ENCODE measurements around the gene PRSS57. TPM values are rescaled to one million over a fixed set of nuclear protein-coding genes. Genes with fewer than 3 reads are reported as not detected.

Gene PRSS57
- polyA plus RNA-seq, 1 donor (not counting 4 experiments of a cell fraction or from before 2014, with no cell fraction given) = not detected

- DNase-seq (ENCODE audit: low read depth, low spot score) (no peak), FAIRE-seq (no peak)
- peak overlapping the region; percentile 86 for H3K9ac ChIP-seq (ENCODE audit: control insufficient read depth, extremely low read depth, insufficient read depth, low read length)
Measured at GRCh38 chr19:662207-662961, 32.9 kb downstream of the PRSS57 start.

GRCh38 chr19:661427-662196 is 33.6 kb downstream of the PRSS57 start:
- Histone ChIP-seq H2AFZ (ENCODE audit: control insufficient read depth, low read length) (no peak overlapping the region), H3K4me3 (ENCODE audit: control insufficient read depth in 2 of 3, extremely low read depth in 1 of 3, insufficient read depth in 2 of 3, low read depth in 1 of 3, low read length in 3 of 3) (peak overlapping the region; percentile 84 to 96 (median 85)), H3K9me3 (ENCODE audit: control insufficient read depth, low read depth, low read length) (no peaks in the 10 kb centered on the region), H3K27ac (ENCODE audit: control insufficient read depth, insufficient read depth, low read length) (peak overlapping the region; percentile 96), H3K79me2 (ENCODE audit: control insufficient read depth, insufficient read depth, low read length) (peaks cover 64% of the 10 kb centered on the region), H3K9ac (ENCODE audit: control insufficient read depth, extremely low read depth, insufficient read depth, low read length) (peak overlapping the region; percentile 86), H3K4me1 (ENCODE audit: control insufficient read depth, extremely low read depth, insufficient read depth, low read length) (peaks cover 48% of the 10 kb centered on the region), H4K20me1 (ENCODE audit: control insufficient read depth, extremely low read depth, insufficient read depth, low read length) (peaks cover 46% of the 10 kb centered on the region), H3K36me3 (ENCODE audit: control insufficient read depth in 2 of 2, extremely low read depth in 1 of 2, insufficient read depth in 2 of 2, low read length in 2 of 2) (peaks cover 9 to 10% of the 10 kb centered on the region in 2 experiments), H3K9me1 (ENCODE audit: control insufficient read depth, extremely low read depth, insufficient read depth, low read length) (peaks cover 6% of the 10 kb centered on the region), H3K4me2 (ENCODE audit: control insufficient read depth, extremely low read depth, insufficient read depth, low read depth, low read length) (peak overlapping the region; percentile 99), H3K27me3 (ENCODE audit: control insufficient read depth, extremely low read depth, insufficient read depth, low read length) (no peaks in the 10 kb centered on the region)
- dilution Hi-C loops (cut with MboI; ENCODE audit: extremely low pct_ligation_motif_present, low sequenced_read_pairs) = no loop called here
- no peak for TF ChIP-seq EZH2 (IDR thresholded peaks at IDR 0.05; ENCODE audit: low read length)
- peak; percentile 56 for FAIRE-seq
- no peak for DNase-seq (ENCODE audit: low read depth, low spot score)

More at GRCh38 chr19:662207-662961, 32.9 kb downstream of the PRSS57 start:
- peaks cover 56% of the 10 kb centered on the region for H3K79me2 ChIP-seq (ENCODE audit: control insufficient read depth, insufficient read depth, low read length)
- dilution Hi-C loops (cut with MboI; ENCODE audit: extremely low pct_ligation_motif_present, low sequenced_read_pairs) = no loop called here
- peaks cover 9% of the 10 kb centered on the region in 2 experiments for H3K36me3 ChIP-seq (ENCODE audit: control insufficient read depth in 2 of 2, extremely low read depth in 1 of 2, insufficient read depth in 2 of 2, low read length in 2 of 2)
- no peaks in the 10 kb centered on the region for H3K9me3 ChIP-seq (ENCODE audit: control insufficient read depth, low read depth, low read length)
- no peak overlapping the region for H2AFZ ChIP-seq (ENCODE audit: control insufficient read depth, low read length)
- no peak for TF ChIP-seq CTCF (optimal IDR thresholded peaks at IDR 0.05 in 1 of 3, IDR thresholded peaks at IDR 0.05 in 1 of 3, conservative IDR thresholded peaks at IDR 0.05 in 1 of 3; ENCODE audit: extremely low read depth in 1 of 3, insufficient read depth in 2 of 3, low read length in 3 of 3)
- TF ChIP-seq EZH2 (IDR thresholded peaks at IDR 0.05; ENCODE audit: low read length) = no peak
- peak overlapping the region; percentile 96 for H3K27ac ChIP-seq (ENCODE audit: control insufficient read depth, insufficient read depth, low read length)
- peaks cover 39% of the 10 kb centered on the region for H4K20me1 ChIP-seq (ENCODE audit: control insufficient read depth, extremely low read depth, insufficient read depth, low read length)
- H3K9me1 ChIP-seq (ENCODE audit: control insufficient read depth, extremely low read depth, insufficient read depth, low read length) = peaks cover 6% of the 10 kb centered on the region
- peak overlapping the region; percentile 84 to 96 (median 85) for H3K4me3 ChIP-seq (ENCODE audit: control insufficient read depth in 2 of 3, extremely low read depth in 1 of 3, insufficient read depth in 2 of 3, low read depth in 1 of 3, low read length in 3 of 3)
- H3K4me1 ChIP-seq (ENCODE audit: control insufficient read depth, extremely low read depth, insufficient read depth, low read length) = peaks cover 48% of the 10 kb centered on the region
- peak overlapping the region; percentile 99 for H3K4me2 ChIP-seq (ENCODE audit: control insufficient read depth, extremely low read depth, insufficient read depth, low read depth, low read length)
- H3K27me3 ChIP-seq (ENCODE audit: control insufficient read depth, extremely low read depth, insufficient read depth, low read length) = no peaks in the 10 kb centered on the region

Measured in keratinocyte (primary cell).